ENCODE measurements around the gene TEKTIP1.
A peak's percentile ranks its signal among the peaks of the same experiment; 100 is the strongest.

The TEKTIP1 gene

GRCh38 chr19:3538965-3539755 is at the start of gene TEKTIP1:
TEKTIP1 (plus strand) TSS chr19:3539174; CDS start chr19:3539178, 4 bp downstream.
- no peak for DNase-seq

- DNase-seq = no peak
Measured at GRCh38 chr19:3491396-3492119, 47.4 kb upstream of the TEKTIP1 start.

- DNase-seq = no peak
Measured at GRCh38 chr19:3492131-3492839, 46.7 kb upstream of the TEKTIP1 start.

- DNase-seq = no peak
Measured at GRCh38 chr19:3492919-3493318, 46.1 kb upstream of the TEKTIP1 start.

DNA sequence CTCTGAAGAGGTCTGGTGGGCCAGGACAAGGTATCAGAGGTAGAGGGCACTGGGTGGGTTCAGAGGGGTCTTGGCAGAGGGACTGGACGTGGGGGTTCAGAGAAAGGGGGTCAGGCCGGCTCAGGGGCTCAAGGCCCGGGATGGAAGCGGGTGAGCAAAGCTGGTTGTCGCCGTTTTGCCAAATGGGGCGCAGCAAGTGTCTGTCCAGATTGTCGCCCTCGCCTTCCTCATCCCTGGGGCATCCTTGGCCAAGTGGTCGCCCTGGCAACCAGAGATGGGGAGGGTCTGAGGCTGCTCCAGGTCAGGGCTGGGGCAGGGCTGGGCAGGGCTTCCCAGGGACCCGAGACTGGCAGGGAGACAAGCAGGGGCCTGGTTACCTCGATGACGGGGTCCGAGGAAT is 45.3 kb upstream of the TEKTIP1 start:
- no peak for DNase-seq

GRCh38 chr19:3494051-3494450 is 44.9 kb upstream of the TEKTIP1 start:
- DNase-seq = no peak

DNA sequence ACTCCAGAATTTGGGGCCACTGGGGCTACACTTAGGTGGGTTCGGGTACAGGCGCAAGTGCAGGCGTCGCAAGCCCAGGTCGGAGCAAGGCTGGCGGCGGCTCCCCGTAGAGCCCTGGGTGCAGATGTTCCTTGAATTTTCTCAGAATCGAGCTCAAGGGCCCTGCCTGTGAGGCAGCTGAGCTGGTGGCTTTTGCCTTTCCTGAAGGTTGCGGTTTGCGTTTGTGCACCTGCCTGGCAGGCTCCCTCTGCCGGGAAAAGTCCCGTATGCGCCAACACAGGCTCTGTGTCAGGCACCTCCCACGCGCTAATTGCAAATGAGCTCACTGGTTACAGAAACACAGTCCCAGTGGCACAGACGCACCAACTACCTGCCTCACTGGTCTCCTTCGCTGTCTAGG is 44.4 kb upstream of the TEKTIP1 start:
- no peak for DNase-seq

GRCh38 chr19:3496392-3497273 is 42.3 kb upstream of the TEKTIP1 start:
- no peak for DNase-seq

GRCh38 chr19:3497757-3498520 is 41.0 kb upstream of the TEKTIP1 start:
- no peak for DNase-seq

- no peak for DNase-seq
Measured at GRCh38 chr19:3499738-3500428, 39.1 kb upstream of the TEKTIP1 start.

DNA sequence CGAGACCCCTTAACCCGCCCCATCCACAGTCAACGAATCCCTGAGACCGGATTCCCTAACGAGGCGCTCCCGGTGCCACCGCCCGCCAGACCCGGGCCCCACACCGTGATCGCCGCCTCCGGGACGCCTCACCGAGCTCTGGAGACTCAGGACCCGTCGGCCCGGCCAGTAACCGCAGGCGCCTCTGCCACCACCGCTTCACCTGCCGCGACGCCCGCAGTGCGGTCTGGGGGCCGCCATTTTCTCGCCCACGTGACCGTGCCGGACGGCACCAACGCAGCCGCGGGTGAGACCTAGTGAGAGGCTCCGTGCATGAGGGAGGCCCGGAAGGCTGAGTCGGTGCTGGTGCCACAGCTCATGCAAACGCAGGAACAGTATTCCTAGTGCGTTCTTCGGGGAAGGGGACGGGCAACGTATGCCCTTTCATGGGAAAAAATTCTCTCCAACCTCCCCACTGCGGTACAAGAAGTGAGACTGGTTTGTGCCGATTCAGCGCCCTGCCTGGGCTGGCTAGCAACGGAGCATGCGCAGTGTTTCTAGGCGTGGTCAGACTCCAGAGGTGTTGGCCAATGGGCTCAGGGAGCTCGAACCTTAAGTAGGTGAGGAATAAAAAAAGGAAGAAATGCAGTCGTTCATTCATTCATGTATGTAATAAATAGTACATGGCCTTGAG is 38.4 kb upstream of the TEKTIP1 start, which contains the start of gene DOHH:
Gene DOHH (minus strand): TSS at position 246 of the 673 bp plus-strand sequence. CDS start 3,860 bp downstream, outside the sequence.
- DNase-seq = peak; percentile 86

DNA sequence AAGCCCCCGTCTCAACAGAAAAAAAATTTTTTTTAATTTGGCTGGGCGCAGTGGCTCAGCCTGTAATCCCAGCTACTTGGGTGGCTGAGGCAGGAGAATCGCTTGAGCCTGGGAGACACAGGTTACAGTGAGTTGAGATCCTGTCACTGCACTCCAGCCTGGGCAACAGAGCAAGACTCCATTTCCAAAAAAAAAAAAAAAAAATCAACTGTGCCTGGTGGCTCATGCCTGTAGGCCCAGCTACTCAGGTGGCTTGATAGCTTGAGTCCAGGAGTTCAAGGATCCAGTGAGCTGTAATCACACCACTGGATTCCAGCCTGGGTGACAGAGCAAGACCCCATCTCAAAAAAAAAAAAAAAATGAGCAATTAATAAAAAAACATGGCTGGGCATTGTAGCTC is 37.2 kb upstream of the TEKTIP1 start:
- DNase-seq = no peak

DNA sequence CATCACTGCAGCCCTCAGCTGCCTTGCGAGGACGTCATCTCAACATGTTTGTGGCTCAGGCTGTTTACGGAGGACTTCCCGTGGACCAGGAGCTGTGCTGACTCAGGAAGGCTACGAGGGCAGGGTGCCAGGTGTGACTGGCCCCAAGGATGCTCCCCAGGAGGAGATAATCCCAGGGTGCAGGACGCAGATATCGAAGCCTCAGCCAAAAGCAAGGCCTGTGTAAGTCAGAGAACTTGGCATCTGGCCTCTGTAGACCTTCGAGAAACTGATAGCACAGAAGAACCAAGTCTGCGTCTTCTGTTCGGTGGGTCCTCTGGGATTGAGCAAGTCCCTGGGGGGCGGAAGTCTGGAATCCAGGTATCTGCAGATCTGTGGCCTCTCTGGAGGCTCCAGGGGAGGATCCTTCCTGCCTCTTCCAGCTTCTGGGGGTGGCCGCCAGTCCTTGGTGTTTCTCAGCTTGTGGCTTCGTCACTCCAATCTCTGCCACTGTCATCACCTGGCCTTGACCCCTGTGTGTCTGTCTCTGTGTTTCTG is 35.9 kb upstream of the TEKTIP1 start:
- DNase-seq = no peak

- no peak for DNase-seq
Measured at GRCh38 chr19:3504735-3505134, 34.2 kb upstream of the TEKTIP1 start.

- DNase-seq = peak; percentile 98
Measured at GRCh38 chr19:3505598-3506383, 33.2 kb upstream of the TEKTIP1 start, which contains the start of gene FZR1. FZR1 (plus strand) TSS chr19:3506311; CDS start chr19:3522990, 16,679 bp downstream.

- no peak for DNase-seq
Measured at GRCh38 chr19:3506384-3507340, 32.3 kb upstream of the TEKTIP1 start.

GRCh38 chr19:3507371-3508120 is 31.4 kb upstream of the TEKTIP1 start:
- no peak for DNase-seq
